ENCODE data around the gene SCLY. TPM values are rescaled to one million over a fixed set of nuclear protein-coding genes. Genes with fewer than 3 reads are reported as not detected.
"Not testable (repeated sequence)": the region's sequence is repeated elsewhere in the genome, so short reads cannot be mapped to it uniquely, and the experiment has no call there.

The SCLY gene
- total RNA-seq, 2 donors from 2014 or later = 13.3 to 33.7 TPM

- DNase-seq (ENCODE audit: low spot score) (no peak), ATAC-seq (ENCODE audit: insufficient number of reproducible peaks, low FRiP score, low read depth) (no peak)
- no peak for TF ChIP-seq CTCF (IDR thresholded peaks at IDR 0.05)
- Histone ChIP-seq H3K4me1 (ENCODE audit: control insufficient read depth in 1 of 2, low read depth in 2 of 2) (peaks cover 6 to 10% of the 10 kb centered on the region in 2 donors), H3K9me3 (no peaks in the 10 kb centered on the region), H3K36me3 (peaks cover 7% of the 10 kb centered on the region), H3K27me3 (replicated peaks; ENCODE audit: insufficient read depth) (no peaks in the 10 kb centered on the region), H3K27ac (no peak overlapping the region), H3K4me3 (no peak overlapping the region)
Measured at GRCh38 chr2:238065071-238065846, 4.5 kb downstream of the SCLY start.

- Histone ChIP-seq H3K36me3 (peaks cover 7% of the 10 kb centered on the region), H3K4me3 (no peak overlapping the region), H3K4me1 (ENCODE audit: control insufficient read depth in 1 of 2, low read depth in 2 of 2) (peaks cover 6 to 10% of the 10 kb centered on the region in 2 donors), H3K9me3 (no peaks in the 10 kb centered on the region), H3K27ac (no peak overlapping the region), H3K27me3 (replicated peaks; ENCODE audit: insufficient read depth) (no peaks in the 10 kb centered on the region)
- no peak for TF ChIP-seq CTCF (IDR thresholded peaks at IDR 0.05)
- DNase-seq (ENCODE audit: low spot score) (no peak), ATAC-seq (ENCODE audit: insufficient number of reproducible peaks, low FRiP score, low read depth) (no peak)
Measured at GRCh38 chr2:238066218-238066617, 5.4 kb downstream of the SCLY start.

GRCh38 chr2:238066718-238067117 is 5.9 kb downstream of the SCLY start:
- H3K4me1 ChIP-seq (ENCODE audit: control insufficient read depth in 1 of 2, low read depth in 2 of 2); H3K27me3 ChIP-seq (replicated peaks; ENCODE audit: insufficient read depth); ATAC-seq (ENCODE audit: insufficient number of reproducible peaks, low FRiP score, low read depth); H3K4me3 ChIP-seq; H3K36me3 ChIP-seq; H3K9me3 ChIP-seq; DNase-seq (ENCODE audit: low spot score); H3K27ac ChIP-seq: not testable (repeated sequence)

DNA sequence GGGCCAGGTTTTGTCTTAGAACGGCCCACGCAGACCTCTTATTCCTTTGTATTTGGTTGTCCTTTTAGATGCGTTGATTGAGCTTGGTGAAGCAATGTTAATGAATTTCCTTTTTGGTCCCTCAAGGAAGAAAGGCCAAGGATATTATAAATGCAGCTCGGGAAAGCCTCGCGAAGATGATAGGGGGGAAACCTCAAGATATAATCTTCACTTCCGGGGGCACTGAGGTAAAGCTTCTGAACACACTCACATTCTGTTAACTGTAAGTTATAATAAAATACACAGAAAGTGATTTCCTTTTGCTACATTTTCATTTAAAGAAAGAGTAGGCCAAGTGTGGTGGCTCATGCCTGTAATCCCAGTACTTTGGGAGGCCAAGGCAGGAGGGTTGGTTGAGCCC is 7.1 kb downstream of the SCLY start:
- no peak for TF ChIP-seq CTCF (IDR thresholded peaks at IDR 0.05)

GRCh38 chr2:238069021-238069709 is 8.4 kb downstream of the SCLY start:
- DNase-seq (ENCODE audit: low spot score) (no peak), ATAC-seq (ENCODE audit: insufficient number of reproducible peaks, low FRiP score, low read depth) (no peak)
- H3K4me3 ChIP-seq = no peak overlapping the region
- H3K27ac ChIP-seq = no peak overlapping the region
- H3K9me3 ChIP-seq = no peaks in the 10 kb centered on the region
- H3K36me3 ChIP-seq = peaks cover 7% of the 10 kb centered on the region
- H3K27me3 ChIP-seq (replicated peaks; ENCODE audit: insufficient read depth) = no peaks in the 10 kb centered on the region
- H3K4me1 ChIP-seq (ENCODE audit: control insufficient read depth in 1 of 2, low read depth in 2 of 2) = no peaks in the 10 kb centered on the region
- no peak for TF ChIP-seq CTCF (IDR thresholded peaks at IDR 0.05)

More for the DNA sequence above, 7.1 kb downstream of the SCLY start:
- Histone ChIP-seq H3K27me3 (replicated peaks; ENCODE audit: insufficient read depth) (no peaks in the 10 kb centered on the region), H3K27ac (no peak overlapping the region), H3K9me3 (no peaks in the 10 kb centered on the region), H3K4me1 (ENCODE audit: control insufficient read depth in 1 of 2, low read depth in 2 of 2) (no peaks in the 10 kb centered on the region), H3K4me3 (no peak overlapping the region), H3K36me3 (peaks cover 7% of the 10 kb centered on the region)
- no peak for ATAC-seq (ENCODE audit: insufficient number of reproducible peaks, low FRiP score, low read depth)
- DNase-seq (ENCODE audit: low spot score) = no peak

Data from thoracic aorta (tissue), 2 donors.